ENCODE results near the gene KRT4. TPM values are rescaled to one million over a fixed set of nuclear protein-coding genes. Genes with fewer than 3 reads are reported as not detected.

The KRT4 gene
- total RNA-seq, 1 donor from 2014 or later, result not detected

DNA sequence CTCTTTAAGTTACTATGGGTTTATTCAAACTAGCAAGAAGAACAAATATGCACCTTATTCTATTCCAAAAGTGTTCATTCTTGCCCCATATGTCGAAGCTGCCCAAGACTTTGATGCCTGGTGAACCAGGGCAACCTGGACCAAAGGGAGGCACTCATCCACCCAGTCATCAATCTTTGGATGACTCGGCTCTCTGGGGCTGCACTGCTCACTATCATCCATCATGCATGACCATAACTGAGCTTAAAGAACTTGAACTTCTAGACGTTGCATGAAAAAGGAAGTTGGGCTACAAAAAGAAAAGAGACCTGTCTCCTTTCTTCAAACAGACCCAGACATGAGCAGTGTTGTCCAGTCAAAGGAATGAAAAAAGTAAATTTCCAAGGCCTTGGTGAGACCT, 1.2 kb downstream of the KRT4 start:
- ATAC-seq, result no peak
- no peak for DNase-seq (ENCODE audit: missing footprints)
- intact Hi-C loops (cut with DNase I), result no loop called here

DNA sequence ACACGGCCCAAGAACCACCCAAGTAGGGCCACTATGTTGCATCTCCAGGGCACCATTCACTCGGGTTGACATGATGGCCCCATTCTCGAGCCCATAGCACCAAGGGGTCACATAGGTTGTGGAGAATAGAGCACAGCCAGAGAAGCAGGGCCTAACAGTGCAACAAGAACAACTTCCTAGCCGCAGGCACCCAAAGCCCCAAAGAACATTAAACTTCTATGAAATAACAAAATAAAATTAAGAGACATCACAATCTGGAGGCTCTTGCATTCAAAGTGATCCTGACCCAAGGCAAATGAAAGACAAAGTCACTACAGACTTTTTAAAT, 1.9 kb downstream of the KRT4 start:
- ATAC-seq (no peak), DNase-seq (ENCODE audit: missing footprints) (no peak)
- intact Hi-C loops (cut with DNase I), result no loop called here

DNA sequence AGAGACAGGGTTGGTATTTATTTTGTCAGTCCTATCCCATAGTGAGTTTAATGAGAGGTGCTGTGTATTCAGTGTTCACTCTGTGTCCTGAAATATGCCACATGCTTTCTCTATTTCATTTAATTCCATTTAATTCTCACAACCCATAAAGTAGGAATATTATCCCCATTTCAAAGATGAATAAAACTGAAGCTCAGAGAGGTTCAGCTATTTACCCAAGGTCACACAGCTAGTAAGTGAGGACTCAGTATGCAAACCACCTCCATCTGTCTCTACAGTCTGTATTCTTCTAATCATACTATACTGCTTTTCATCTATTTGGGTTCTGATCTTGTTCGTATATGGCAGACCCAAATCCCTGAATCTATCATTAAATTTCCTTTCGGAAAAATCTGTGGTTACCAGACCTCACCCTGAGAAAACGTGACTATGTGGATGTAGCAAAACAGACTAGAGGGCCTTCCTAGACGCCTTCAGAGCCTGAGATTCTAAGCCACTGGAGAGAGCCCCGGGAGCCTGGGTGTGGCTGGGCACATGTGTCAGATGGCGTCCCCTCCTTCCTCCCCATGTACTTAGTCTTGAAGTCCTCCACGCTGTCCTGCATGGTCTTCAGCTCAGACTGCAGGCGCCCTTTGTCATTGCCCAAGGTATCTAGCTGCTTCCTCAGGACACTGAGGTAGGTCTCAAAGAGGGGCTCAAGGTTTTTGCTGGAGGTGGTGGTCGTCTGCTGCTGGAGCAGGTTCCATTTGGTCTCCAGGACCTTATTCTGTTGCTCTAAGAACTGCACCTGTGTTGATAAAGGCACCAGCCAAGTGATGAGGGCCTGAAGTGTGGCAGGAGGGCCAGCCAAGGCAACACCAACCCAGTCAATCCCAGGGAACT, 2.5 kb downstream of the KRT4 start:
- ATAC-seq, result no peak
- intact Hi-C loops (cut with DNase I), result no loop called here
- DNase-seq (ENCODE audit: missing footprints), result no peak

DNA sequence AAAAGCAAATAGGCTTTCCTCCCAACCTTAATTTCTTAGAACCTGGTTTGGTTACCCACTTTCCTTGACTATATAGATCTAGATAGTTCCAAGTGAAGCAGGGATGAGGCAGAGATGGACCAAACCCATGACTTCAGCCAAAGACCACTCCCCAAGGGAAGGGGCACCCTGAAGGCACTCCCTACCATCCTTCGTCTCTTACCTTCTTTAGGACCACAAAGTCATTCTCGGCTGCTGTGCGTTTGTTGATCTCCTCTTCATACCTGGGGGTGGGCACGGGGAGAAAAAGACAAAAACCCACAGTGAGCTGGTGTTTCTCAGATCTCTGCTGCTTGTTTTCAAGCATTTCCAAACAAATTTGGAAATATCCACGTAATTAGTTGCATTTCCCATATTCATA, 3.4 kb downstream of the KRT4 start:
- ATAC-seq (no peak), DNase-seq (ENCODE audit: missing footprints) (no peak)
- intact Hi-C loops (cut with DNase I), result no loop called here

DNA sequence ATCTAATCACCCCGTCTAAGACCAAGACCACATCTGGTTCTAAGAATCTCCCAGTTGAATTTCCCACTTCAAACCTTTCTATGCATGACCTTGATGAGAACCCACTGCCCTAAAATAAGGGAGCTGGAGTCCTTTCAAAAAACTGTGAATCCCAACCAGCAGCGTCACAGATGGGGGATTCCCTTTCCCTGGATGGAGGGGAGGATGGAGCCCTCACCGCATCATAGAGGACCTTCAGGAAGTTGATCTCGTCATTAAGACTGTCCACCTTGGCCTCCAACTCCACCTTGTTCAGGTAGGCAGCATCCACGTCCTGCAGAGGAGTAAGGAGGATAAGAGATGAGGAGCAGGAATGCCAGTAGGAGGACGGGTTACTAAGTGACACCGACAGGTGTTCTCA, 4.8 kb downstream of the KRT4 start:
- DNase-seq (ENCODE audit: missing footprints) (no peak), ATAC-seq (no peak)
- intact Hi-C loops (cut with DNase I), result no loop called here

DNA sequence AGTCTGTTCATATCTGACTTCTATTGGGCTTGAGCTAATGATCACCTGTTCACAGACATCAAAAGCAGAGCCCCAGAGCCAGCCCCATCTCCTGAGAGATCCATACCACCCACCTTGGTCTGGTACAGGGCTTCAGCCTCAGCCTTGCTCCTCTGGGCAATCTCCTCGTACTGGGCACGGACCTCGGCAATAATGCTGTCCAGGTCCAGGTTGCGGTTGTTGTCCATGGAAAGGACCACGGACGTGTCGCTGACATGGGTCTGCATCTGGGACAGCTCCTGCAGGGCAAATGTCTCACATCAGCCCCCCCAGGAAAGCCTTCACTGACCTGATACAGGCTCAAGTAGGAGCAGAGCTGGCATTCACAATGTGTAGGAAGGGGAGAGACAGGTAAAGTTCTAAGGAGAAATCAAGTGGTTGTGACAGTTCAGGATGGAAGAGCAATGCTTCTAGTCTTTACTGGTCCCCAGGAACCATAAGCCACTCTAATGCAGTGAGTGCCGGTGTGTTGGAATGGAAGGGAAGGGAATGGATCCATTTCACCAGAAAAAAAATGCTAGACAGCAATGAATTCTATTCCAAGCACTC, 5.2 kb downstream of the KRT4 start:
- intact Hi-C loops (cut with DNase I), result no loop called here
- DNase-seq (ENCODE audit: missing footprints), result no peak
- no peak for ATAC-seq

DNA sequence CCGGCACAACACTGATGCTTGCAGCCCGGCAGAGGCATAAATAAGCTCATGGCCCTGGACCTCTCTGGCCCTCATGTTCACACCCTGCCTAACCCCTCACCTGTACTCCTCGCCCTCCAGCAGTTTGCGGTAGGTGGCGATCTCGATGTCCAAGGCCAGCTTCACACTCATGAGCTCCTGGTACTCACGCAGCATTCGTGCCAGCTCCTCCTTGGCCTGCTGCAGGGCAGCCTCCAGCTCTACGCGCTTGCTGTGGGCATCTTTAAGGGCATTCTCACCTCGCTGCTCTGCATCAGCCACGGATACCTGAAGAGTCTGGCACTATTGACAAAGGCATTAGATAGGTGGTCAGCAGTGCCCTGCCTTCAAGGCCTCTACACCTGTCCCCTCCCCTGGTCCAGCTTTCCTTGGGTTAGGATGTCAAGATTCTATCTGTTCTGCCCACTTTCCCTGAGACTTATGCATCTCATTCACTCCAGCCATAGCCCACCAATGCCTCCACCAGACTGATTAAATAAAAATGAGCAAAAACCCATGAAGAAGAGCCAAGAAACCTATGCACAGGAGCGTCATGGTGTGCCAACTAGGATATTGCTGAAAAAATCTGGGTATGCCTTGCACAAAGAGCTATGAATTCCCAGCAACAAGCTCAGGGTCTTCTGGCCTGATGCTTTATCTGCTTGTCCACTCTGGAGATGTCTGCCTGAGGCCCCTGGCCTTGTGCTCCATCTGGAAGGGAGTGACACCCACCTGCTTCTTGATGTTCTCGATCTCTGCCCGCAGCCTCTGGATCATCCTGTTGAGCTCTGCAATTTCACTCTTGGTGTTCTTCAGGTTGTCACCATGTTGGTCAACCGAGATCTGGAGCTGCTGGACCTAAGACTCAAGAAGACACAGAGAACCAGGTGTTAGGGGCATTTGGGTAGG, 6.1 kb downstream of the KRT4 start:
- intact Hi-C loops (cut with DNase I), result no loop called here
- ATAC-seq (no peak), DNase-seq (ENCODE audit: missing footprints) (no peak)

DNA sequence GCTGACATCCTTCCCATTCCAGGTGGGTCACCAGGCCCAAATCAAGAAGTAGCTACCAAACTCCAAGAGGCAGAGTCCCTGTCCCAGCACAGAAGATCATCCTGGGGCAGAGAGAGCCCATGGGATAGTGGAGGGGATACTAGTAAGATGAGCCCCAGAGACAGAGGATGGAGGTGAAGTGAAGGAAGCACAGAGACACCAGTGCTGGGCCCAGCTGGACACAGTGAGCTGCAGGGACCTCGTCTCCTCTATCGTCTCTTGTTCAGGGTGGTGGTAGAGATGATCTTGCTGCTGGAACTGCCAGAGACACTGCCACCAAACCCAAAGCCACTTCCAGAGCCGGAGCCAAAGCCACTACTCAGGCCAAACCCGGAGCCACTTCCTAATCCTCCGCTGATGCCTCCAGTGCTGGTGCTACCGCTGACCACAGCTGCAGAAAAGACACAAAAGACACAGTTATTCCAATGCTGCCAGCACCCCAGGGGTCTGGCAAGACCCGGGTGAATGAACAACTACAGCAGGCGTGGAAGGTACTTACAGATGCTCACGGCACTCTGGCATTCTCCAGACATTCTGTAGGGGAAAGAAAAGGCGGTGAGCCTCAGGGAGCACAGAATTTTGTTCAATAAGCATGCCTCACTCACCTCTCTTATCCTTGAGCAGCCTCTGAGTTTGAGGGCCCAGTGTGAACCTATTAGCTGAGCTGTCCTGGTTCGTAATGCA, 6.9 kb downstream of the KRT4 start:
- intact Hi-C loops (cut with DNase I), result no loop called here
- no peak for ATAC-seq
- DNase-seq (ENCODE audit: missing footprints), result no peak

DNA sequence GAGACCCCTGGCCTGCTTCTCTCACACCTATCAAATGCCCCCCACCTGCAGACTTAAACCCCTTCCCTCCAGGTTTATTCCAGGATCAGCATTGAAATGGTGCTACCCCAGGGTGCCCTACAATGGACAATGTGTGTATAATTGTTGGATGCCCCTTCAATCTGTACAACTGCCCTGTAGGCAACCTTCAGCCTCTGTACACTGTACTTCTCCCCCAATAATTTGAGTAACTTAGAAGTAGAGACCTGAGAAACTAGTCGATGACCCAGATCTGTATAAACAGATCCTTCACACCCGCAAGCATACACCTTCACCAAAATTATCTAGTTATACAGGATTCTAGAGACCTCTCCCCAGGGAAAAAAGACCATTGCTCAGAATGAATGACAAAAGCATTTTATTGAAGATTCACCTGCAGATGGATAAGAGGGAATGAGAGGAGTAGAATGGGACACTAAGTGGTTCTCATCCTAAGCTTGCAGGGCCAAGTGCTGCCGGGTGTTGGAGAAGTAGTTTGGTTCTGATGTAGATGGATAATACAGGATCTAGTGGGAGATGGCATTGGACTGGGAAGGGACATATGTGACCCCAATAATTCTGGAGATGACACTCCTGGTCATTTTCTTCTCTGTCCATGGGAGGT, 7.6 kb downstream of the KRT4 start:
- no peak for ATAC-seq
- DNase-seq (ENCODE audit: missing footprints), result no peak
- intact Hi-C loops (cut with DNase I), result no loop called here

DNA sequence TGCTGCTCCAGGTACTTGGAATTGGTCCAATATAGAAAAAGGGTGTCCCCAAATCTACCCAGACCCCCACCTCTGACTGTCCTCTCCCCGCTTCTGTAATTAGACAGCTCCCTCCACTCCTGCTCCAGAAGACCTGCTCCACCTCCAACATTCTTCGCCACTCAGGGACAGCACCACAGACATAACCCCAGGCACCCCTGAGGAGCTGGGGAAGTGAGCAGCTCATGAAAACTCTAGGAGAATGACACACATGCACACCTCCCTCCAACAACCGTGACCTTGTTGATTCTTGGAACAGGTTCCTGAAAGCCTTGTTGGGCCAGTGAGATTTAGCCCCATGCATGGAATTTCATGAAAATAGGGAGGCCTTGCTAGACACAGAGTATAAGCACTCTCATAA, 8.2 kb downstream of the KRT4 start:
- ATAC-seq, result no peak
- intact Hi-C loops (cut with DNase I), result no loop called here

DNA sequence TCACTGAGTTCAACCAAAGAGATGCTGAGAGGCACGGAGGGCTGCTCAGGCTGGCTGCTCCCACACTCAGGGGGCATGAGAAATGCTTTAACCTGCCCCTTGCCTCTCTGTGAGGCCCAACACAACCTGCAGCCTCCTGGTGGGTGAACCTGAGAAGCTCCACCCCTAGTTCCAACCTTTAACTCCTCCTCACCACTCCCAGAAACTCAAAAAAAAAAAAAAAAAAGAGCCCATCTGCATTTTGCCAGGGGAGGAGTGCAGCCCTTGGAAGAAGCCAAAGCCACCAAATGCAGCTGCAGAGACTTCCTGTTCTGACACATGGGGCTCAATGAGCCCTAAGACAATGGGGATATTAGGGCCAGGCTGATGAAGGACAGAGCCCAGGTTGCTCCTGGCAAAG, 8.9 kb downstream of the KRT4 start:
- DNase-seq (ENCODE audit: missing footprints) (no peak), ATAC-seq (no peak)
- intact Hi-C loops (cut with DNase I), result no loop called here

More for the DNA sequence above, 8.2 kb downstream of the KRT4 start:
- DNase-seq (ENCODE audit: missing footprints), result no peak

DNA sequence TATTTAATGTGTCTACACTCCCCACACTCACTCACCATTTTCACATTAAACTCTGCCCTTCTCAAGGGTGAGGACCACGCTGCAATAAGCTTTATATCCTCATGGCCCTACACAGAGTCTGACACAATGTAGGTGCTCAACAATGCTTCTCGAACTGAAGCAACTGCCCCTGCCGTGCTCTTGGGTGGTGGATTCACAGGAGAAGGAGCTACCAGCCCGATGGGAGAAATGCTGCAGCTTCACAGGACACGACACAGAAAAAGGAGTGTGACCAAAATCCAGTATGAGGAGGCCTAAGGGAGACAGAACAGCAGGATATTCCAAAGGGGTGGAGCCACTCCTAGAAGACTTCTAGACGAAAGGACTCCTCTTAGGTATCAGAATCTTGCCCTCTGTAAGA, 11.5 kb downstream of the KRT4 start:
- intact Hi-C loops (cut with DNase I), result no loop called here

DNA sequence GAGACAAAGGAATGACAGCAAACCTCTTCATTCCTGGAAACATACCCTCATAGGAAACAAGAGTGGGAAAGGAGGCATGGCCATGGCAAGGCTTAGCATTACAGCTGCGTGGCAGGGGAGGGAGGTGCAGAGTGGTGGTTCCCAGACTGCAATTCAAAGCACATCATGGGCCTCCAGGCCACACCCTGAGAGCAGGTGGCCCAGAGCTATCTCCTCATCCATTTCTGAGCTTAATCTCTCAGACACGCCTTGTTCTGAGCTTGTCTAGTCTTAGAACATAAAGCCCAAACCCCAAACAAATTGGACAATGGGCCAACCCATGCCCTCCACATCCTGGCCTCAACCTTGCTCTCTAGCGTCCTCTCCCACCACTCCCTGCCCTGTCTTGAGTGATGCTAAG, 12.1 kb downstream of the KRT4 start:
- no peak for DNase-seq (ENCODE audit: missing footprints)
- ATAC-seq, result no peak
- intact Hi-C loops (cut with DNase I), result no loop called here

More for the DNA sequence above, 11.5 kb downstream of the KRT4 start:
- DNase-seq (ENCODE audit: missing footprints) (no peak), ATAC-seq (no peak)

DNA sequence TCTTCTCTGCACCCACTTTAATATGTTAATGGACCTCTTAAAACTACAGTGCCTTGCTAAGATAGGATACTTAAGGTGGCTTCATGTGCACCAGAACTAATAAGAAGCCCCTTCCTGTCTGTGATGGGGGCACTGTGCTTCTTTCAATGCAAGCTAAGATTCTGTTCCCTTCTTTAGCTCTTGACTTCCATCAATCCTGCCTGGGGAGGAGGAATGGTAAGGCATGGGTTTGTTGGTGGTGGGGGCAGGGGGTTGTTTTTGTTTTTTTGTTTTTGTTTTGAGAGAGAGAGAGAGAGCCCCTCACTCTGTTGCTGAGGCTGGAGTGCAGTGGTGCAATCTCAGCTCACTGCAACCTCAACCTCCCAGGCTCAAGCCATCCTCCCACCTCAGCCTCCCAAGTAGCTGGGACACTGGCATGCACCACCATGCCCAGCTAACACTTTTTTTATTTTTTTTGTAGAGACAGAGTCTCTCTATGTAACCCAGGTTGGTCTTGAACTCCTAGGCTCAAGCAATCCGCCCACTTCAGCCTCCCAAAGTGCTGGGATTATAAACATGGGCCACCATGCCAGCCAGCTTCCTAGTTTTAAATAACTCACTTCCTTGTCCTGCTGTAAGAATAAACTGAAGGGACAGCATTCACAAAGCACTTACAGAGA, 13.5 kb downstream of the KRT4 start:
- ATAC-seq (no peak), DNase-seq (ENCODE audit: missing footprints) (no peak)
- intact Hi-C loops (cut with DNase I), result no loop called here

DNA sequence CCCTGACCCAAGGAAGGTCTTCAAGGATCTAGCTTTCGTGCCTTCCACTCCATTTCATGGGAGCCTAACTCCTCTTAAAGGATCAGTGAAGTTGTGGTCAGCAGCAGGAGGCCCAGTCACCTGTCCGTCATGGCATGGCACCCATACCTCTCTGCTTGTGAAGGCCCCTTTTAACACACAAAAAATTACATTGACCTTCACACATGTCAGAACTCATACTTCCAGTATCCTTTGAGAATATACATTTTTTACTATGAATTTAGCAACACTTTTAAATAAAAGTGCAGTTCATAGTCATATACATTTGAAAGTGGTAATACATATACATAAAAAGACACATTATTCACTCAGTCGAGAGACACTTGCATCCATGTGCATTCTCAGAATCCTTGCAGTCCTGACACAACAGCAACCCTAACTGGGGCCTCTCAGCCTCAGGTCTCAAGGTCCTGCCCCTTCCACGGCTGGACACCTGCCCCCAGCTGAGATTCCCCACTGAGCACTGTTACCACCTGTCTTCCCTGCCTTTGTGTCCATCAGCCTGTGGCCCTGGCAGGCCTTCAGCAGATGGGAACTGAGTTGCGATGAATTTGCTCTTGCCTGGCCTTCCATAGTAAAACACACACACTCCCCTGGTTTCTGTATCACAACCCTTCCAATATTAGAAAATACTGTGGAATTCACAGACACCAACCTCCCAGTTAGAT, 14.3 kb downstream of the KRT4 start:
- DNase-seq (ENCODE audit: missing footprints), result no peak
- intact Hi-C loops (cut with DNase I), result no loop called here
- no peak for ATAC-seq

DNA sequence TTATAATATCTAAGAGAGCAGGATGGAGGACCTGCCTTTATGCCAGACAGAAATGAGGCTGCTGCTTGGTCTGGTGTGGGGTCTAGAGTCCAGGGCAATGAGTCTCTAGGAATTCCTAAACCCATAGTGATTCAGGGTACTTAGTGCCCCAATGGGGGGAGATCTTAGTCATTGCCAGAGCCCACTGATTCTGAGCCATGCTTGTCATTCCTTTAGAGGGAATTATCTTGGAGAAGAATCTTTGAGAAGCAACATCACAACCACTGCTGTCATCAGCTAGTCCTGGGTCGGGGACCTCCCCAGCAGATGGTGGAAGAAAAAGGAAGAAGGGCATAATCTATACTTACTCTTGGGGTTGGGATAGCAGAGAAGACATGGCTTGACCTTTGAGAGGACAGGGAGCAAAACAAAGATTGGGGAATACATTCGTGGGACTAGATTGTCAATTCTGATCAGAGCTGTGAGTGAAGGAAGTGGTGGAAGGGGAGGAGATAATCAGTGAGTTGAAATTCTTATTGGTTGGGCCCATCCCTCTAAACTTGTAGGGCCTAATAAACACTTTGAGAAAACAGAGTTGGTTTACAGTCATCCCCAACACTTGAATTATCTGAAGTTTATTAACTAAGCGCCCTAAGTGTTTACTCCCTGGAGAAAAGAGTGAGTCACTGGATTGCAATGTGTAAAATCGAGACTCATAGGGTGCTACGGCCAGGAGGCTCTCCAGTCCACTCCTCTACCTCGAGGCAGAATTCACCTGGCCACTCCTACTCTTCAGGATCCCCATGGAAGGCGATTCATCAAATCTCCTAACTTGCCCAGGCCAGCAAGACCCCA, 15.0 kb downstream of the KRT4 start:
- ATAC-seq, result no peak
- DNase-seq (ENCODE audit: missing footprints), result no peak
- intact Hi-C loops (cut with DNase I), result no loop called here

Measured in Right ventricle myocardium inferior (tissue), 1 donor.